SW480 (cell line): Measurements from ENCODE around the gene GDF3.
"Not testable (repeated sequence)": the region's sequence is repeated elsewhere in the genome, so short reads cannot be mapped to it uniquely, and the experiment has no call there.

ENCODE experiments used
- DNase-seq: peaks from one replicate; pipeline ENCODE4 v3.0.0-alpha.2; 2016; ENCODE audit warnings: low spot score

GDF3 gene

DNA sequence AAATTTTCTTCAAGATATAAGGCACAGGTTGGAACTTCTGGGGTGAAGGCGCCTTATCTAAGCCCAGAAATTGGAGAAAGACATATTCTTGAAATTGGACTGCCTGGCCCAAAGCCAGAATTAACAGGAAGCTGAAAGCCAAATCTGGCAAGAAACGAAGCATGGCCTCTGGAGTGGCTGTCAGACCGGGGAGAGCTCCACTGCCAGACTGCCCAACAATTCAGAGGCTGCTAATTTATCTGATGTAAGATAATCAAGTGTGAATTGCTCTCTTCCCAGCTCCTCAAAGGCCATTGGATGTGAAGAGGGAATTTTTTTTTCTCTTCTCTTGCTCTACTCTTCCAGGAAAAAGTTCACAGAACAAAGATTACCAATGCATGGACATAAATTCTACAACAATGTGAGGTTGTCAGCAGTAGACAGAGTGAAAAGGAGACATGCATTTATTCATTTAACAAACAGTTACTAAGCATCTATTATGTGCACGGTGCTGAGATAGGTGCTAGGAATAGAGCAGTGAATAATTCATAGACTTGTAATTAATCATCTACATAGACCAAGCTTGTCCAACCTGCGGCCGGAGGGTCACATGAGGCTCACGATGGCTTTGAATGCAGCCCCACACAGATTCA lies at the start of gene GDF3:
GDF3 (minus strand) TSS at position 210 of the 632 bp plus-strand sequence; CDS start at position 163, 47 bp downstream.
- DNase-seq: no peak

DNA sequence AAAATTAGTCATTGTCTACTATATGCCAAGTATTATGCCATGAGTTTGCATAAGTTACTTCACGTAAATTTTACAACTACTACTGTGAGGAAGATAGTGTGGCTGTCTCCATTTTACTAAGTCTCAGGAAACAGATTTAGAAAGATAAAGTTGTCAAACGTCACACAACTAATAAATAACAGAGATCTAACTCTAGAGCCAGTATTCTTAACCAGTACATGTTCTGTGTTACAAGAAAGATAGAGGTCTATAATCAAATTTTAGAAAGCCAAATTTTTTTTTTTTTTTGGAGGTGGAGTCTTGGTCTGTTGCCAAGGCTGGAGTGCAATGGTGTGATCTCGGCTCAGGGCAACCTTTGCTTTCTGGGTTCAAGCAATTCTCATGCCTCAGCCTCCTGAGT lies 37.4 kb upstream of the GDF3 start:
- no peak for DNase-seq

DNA sequence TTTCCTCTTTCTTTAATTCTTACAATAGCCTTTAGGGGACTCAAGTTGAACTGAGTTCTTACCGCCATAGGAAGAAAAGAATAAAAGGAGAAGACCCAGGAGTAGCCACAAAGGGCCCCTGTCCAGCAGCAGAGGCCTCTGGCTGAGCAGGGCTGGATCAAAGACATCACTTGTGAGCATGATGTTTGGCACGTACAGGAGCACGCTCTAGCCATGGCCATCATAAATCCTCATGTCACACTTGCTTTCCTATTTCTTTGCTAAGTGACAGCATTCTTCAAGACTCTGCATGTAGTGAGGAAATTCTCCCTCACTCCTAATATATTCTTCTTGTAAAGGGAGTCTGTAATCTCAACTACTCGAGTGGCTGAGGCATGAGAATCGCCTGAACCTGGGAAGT lies 35.9 kb upstream of the GDF3 start:
- DNase-seq: no peak

DNA sequence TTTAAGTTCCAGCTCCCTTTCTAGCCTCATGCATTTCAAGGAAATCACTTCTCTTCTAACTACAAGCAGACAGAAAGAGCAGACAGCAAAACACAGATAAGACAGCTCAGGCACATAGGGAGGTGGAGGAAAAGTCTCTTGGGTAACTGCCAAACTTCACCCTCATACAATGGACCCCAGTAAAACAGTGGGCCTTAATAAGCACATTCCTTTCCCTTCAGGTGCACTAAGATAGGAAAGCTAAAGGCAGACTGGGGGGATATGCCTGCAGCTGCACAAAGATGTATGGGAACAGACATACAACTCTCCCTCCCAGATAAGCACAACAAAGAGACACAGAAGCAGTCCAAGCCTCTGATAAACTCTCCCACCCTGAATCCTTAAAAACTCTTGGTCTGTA lies 35.4 kb upstream of the GDF3 start:
- DNase-seq: not testable (repeated sequence)

DNA sequence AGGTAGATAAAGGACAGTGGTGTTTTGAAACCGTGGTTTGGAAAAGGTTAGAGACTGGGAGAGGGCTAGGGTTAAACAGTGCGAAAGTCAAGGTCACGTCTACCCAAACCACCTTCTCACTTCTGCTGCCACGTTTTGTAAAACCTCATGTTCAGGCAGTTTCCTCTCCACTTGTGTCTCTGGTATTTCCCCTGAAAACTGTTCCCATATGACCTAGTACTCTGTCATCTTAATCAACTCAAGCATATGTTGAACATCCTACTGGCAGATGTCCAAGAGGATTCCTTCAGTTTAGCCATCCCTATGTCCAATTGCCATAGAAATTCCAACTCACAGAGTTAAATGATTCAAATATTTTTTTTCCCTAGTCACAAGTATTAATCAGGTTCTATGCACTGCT lies 34.2 kb upstream of the GDF3 start:
- no peak for DNase-seq

DNA sequence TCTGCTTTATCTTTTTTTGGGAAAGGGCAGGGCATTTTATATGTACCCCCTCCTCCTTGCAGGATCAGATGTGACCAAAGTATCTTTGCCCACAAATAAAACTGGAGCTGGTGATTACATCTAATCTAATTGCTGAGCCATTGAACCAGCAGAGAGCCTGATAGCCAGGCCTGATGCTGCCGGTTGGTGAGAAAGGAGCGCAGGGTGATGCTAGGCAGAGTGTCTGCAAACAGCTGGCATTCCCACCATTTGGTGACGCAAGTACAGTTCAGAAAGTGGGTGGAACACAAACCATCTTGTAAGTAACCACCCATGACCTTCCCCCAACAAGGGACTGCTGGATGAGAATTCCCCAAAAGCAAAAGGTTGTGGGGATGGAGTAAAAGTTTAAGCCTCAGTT lies 28.4 kb upstream of the GDF3 start:
- no peak for DNase-seq

DNA sequence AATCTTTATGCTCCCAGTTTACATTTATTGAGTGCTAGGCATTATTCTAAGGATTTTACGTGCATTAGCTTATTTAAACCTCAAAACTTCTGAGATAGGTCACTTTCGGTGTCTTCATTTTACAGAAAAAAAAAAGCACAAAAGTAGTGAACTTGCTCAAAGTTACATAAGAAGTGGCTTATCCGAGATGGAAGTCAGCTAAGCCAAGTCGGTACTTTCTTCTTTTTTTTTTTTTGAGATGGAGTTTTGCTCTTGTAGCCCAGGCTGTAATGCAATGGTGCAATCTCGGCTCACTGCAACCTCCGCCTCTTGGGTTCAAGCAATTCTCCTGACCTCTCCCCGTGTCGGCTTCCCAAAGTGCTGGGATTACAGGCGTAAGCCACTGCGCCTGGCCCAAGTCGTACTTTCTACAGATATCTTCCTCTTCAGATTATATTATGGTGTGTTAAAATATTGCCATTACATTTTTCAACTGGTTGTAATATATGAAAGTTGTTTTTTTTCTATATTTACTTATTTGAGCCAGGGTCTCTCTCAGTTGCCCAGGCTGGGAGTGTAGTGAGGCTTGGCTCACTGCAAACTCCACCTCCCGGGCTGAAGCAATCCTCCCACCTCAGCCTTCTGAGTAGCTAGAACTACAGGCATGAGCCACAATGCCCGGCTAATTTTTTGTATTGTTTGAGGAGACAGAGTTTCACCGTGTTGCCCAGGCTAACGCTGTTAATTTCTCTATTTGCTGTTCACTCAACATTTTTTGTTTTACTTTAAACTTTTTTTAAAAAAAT lies 24.6 kb upstream of the GDF3 start:
- DNase-seq: no peak

DNA sequence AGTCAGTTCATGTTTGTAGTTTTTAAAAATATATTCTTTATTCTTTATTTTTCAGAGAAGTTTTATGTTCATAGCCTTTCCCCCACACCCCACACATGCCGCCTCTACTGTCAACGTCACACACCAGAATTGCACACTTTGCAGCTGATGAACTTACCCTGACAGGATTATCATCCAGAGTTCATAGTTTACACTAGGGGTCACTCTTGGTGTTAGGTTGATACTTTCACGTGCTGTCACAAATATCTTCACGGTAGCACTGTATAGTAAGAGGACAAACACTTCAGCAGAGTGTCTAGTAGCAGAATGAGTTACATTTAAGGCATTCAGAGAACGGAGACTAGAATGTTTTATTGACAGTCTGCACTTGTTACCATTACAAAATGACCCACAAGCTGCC lies 20.8 kb upstream of the GDF3 start:
- DNase-seq: peak; percentile 74

DNA sequence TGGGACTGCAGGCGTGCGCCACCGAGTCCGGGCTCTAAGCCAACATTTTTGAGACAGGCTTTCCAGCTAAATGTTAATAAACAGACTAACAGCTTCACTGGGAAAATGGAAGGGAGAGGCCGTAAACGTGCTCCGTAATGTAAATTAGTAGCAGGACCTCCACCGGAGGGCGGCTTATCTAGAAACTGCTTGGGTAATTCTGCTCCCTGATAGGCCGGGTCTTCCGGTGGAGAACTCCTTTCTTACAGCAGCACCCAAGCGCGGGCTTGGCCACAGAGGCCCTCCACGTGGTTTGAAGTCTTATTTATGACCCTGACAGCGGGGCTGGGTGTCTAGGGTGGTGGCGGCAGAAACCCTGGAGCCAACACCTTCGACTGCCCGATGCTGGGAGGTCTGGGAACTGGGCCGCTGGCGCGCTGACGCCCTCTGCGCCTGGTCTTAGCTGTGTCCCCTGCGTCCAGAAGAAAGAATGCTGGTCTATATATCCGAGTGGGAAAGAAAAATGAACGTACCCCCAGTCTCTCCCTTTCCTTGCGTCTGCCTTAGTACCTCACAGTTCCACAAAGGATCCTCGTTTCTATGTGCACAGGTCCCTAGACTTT lies 17.4 kb upstream of the GDF3 start:
- no peak for DNase-seq

DNA sequence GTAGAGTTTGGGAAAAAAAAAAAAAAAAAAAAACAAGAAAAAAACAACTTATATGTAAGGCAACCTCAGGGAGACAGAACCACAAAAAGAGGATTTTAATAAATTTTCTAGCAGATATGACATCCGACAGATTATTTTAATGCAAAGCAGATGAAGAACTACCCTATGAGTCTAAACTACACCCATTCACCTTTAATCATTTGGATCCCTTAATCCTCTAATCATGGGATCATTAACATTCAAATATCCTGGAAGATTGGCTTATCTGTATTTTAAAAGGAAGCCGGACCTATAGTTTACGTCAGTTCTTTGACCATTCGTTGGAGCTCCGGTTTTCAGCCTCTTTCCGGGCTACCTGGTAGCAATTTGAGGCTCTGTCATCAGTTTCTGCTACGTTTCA lies 15.6 kb upstream of the GDF3 start, which contains the start of gene DPPA3:
DPPA3 (plus strand) TSS at position 301 of the 400 bp plus-strand sequence. CDS start 138 bp downstream, outside the sequence.
- no peak for DNase-seq

DNA sequence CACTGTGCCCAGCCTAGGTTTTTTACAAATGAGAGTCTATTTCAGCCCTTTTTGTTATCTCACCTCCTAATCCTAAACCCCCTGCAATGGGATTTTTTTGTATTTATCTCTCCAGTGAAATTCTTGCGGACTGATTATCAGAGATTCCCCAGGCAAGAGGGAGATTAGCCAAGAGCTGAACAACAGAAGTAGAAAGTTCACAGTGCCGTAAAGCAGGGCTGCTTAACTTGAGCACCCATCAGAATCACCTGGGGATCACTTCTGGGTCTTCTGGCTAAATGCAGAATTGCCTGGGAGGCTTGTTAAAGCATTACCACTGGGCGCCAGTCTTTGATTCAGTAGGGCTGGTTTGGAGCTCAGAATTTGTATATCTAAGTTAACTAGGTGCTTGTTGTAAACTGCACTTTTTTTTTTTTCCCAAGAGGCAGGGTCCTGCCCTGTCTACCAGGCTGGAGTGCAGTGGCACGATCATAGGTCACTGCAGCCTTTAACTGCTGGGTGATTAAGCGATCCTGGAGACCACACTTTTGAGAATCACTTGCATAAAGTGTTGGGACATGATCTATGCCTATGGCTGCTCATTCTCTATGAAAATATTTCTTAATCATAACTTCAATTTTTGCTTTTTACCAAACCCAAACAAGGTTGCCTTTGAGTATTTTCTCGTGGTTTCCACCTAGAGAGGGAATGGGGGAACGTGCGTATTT lies 14.5 kb upstream of the GDF3 start:
- DNase-seq: no peak

DNA sequence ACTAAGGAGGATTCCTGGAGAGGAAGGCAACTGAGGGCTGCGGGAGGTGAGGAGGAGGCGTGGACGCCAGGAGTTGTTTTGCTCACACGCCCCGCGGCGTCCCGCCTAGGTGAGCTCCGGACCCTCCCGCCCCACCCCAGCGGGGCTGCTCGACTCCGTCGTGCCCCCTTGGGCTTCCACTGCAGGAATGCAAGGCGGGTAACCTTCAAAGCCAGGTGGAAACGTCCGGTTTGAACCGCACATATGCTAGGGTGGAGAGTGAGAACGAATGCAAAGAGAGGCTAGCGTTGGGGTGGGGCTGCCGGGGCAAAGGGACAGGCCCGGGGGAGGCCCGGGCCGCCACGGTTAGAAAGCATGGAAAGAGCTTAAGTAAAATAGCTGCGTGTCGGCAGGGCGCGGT lies 10.3 kb upstream of the GDF3 start:
- DNase-seq: peak; percentile 30

DNA sequence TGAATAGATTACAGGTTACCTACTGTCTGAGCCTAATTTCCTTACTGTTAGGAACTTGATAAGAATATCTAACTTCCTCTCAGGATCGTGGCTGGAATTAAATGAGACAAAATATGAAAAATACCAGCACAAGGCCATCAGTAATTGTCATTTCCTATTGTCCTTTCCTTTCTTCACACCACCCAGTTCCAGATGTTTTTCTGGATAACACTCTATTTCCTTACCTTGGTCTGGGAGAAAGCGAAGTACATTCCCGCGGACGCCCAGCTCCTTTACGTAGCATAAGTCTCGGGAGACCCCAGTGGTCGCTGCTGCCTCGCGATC lies 376 bp downstream of the GDF3 start:
- DNase-seq: no peak

DNA sequence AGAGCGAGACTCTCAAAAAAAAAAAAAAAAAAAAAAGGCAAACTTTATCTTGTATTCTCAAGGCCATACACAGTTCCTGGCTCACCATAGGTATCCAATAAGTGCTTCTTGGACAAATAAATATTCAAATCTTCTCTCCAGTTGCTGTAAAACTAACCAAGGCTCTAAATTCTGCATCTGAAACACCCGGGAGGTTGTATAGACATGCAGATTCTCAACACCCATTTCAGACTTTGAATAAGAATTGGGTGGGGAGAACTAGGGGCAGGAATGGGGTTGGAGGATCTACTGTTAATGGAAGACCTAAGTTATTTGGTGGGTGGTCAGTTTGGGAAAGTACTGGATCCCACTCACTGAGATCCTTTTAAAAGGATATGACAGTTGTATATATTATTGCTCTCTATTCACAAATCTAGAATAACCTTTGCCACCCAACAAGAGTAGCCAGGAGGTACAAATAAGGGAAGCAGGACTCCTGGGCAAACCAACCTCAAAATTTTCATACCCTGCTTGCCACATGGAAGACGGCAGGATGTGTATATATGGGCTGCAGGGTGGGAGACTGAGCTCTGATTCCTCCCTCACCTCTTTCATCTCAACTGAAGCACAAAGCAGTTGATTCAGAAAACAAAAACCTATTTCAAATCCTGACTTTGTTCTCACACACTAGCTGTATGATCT lies 879 bp downstream of the GDF3 start:
- no peak for DNase-seq

DNA sequence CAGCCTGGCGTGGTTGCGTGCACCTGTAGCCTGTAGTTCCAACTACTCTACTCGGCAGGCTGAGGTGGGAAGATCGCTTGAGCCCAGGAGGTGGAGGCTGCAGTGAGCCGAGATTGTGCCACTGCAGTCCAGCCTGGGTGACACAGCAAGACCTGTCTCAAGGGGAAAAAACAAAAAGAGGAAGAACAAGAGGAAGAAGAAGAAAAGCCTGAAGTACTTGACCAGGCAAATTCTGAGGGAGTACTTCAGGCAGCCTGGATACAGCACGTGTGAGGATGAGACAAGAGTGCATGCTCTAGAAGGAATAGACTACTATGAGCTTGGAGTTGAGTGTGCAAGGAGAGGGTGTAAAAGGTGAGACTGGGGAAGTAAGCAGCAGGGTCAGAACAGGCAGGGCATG lies 1.8 kb downstream of the GDF3 start:
- no peak for DNase-seq

DNA sequence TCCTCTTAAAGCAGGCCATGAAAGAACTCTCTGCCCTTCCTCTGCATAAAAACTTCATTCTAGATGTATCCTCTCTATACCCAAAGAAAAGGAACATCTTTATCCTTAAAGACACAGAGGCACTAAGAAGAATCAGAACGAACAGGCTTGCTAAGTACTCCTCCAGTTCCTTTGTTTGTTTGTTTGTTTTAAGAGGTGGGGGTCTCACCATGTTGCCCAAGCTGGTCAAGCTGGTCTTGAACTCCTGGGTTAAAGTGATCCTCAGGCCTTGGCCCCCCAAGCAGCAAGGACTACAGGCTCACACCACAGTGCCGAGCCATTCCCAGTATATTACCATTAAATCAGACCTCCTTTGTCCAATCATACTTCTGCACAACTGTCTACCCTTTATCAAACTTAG lies 14.0 kb downstream of the GDF3 start:
- DNase-seq: no peak

DNA sequence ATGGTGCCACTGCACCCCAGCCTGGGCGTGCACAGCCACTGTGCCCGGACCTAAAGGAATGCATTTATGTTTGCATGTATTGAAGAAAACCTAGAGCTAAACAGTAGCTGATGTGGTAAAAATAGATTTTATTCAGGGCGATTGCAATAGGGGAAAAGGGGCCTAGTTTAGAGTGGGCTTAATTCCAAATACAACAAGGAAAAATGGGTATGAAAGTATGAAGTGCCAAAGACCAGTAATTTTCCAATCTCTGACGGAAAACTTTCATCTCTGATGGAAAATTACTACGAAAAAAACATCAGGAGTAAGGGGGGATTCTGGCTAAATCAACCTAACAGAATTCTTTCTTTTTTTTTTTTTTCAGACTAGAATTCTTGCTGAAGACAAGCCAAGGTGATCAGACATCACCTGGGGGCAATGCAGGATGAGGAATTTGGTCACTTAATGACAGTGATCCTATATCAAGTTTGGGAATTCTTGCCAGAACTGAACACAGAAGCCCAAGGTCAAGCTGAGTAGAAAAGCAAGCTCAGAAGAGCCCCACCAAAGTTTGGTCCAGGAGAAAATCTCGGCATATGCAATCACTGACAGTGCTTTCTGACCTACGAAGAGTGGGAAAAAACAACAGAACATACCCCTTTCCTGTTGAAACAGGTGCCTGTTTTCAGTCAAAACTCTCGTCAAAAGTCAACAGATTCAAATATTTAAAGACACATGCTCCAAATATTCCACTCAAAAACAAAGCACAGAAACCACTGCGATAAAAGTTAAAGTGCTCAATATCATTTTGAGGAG lies 16.1 kb downstream of the GDF3 start:
- DNase-seq: no peak

DNA sequence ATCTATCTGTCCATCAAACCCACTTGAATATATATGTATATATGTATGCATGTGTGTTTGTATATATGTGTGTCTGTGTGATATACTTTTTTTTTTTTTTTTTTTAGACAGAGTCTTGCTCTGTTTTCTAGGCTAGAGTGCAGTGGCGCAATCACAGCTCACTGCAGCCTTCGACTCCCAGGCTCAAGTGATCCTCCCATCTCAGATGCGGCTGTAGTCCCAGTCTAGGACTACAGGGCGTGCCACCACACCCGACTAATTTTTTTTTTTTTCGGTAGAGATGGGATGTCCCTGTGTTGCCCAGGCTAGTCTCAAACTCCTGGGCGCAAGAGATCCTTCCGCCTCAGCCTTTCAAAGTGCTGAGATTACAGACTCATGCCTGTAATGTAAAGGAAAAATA lies 16.8 kb downstream of the GDF3 start:
- DNase-seq: no peak

DNA sequence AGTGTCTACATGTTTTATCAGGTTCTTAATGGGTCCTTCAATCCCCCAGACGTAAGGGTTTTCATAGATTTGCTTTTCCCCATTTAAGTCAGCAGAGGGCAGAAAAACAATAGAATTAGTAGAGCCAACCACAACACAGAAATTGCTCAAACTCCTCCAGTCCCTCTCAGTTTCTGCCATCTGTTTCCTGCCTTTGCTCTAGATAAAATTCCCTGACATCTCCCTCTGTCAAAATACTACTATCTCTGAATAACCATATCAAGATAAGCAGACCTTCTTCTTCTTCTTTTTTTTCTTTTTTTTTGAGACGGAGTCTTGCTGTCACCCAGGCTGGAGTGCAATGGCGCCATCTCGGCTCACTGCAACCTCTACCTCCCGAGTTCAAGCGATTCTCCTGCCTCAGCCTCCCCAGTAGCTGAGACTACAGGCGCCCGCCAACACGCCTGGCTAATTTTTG lies 18.1 kb downstream of the GDF3 start:
- DNase-seq: peak; percentile 74

DNA sequence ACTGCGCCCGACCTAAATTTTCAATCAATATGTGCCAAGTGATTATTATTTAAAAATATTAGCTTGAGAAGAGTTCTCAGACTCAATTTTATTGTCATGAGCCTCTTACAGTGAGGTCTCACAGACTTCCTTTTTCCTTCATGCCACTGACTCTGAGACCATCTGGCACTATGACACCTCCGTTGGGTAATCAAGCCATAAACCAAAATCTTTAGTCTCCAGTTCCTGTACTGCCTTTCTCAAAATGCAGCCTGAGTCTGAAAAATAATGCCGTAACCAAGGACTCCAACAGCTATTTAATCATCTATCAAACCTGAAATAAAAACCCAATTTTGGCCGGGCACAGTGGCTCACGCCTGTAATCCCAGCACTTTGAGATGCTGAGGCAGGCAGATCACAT lies 20.1 kb downstream of the GDF3 start:
- not testable (repeated sequence) for DNase-seq

DNA sequence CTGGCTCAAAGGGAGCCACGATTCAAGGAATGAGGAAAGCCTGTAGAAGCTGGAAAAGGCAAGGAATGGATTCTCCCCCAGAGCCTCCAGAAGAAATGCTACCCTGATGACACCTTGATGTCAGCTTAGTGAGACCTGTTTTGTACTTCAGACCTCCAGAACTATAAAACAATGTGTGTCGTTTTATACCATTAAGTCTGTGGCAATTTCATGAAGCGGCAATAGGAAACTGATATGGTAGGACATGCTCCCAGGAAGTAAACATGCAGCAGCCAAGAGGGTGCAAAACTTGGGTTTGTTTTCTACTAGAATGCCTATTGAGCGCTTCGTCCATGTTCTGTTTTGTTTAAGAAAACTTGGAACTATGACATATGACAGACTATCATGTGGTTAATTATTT lies 27.4 kb downstream of the GDF3 start:
- DNase-seq: no peak
